ENCODE results near the gene SEMA6C. TPM values are rescaled to one million over a fixed set of nuclear protein-coding genes. Genes with fewer than 3 reads are reported as not detected.

SEMA6C gene
- total and polyA plus RNA-seq, 2 of the 8 experiments (the other 6 are each of a cell fraction or from before 2014, with no cell fraction given): 12.2 to 15.7 TPM

DNA sequence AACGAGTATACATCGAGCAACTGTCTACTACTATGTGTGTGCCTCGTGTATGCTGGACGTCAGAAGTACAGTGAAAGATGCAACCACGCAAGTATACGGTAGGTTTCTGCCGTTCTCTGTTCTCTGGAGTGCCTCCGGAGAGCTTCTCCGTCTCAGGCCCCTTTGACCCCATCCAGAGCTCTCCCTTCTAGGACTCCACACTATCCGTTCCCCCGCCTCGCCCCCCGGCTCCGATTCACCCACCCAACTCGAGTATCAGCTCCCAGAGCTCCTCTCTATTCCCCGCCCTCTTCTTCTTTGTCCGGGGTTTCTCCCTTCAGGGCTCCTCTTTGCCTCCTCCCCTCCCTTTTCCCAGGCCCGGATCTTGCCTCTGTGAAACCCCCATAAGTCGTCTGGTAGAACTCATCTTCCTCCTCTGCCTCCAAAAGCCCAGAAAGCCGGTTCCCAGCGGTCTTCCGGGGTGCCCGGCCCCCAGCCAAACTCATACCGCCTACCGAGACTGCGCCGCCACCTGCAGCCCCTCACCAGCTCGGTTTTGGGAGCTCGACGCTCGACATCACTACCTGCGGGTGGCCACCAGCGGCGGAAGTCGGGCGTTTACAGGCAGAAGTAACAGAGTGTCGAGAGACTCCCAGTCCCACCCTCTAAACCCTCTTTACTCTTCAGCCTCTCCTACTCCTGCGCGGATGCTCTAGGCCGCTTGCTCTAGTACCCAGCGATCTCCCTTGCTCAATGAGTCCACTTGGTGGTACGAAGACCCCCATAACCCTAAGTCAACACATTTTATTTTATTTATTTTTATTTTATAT, 43.4 kb upstream of the SEMA6C start, which contains the start of gene VPS72 (continued):
- TF ChIP-seq, protein P1, sequence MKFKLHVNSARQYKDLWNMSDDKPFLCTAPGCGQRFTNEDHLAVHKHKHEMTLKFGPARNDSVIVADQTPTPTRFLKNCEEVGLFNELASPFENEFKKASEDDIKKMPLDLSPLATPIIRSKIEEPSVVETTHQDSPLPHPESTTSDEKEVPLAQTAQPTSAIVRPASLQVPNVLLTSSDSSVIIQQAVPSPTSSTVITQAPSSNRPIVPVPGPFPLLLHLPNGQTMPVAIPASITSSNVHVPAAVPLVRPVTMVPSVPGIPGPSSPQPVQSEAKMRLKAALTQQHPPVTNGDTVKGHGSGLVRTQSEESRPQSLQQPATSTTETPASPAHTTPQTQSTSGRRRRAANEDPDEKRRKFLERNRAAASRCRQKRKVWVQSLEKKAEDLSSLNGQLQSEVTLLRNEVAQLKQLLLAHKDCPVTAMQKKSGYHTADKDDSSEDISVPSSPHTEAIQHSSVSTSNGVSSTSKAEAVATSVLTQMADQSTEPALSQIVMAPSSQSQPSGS (IDR thresholded peaks at IDR 0.05; ENCODE audit: low read length): peak; percentile 63; the same call in 1 of the 2 replicates
- TF ChIP-seq YY1 (IDR thresholded peaks at IDR 0.05; ENCODE audit: low read depth, low read length): peak; percentile 83
- TF ChIP-seq, protein P2, sequence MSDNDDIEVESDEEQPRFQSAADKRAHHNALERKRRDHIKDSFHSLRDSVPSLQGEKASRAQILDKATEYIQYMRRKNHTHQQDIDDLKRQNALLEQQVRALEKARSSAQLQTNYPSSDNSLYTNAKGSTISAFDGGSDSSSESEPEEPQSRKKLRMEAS (IDR thresholded peaks at IDR 0.05): peak; percentile 75
- no peak for TF ChIP-seq CEBPB (IDR thresholded peaks at IDR 0.05; ENCODE audit: low read depth, low read length)
- TF ChIP-seq TBP (IDR thresholded peaks at IDR 0.05; ENCODE audit: low read depth, low read length): peak; percentile 91
- TF ChIP-seq ASH2L (IDR thresholded peaks at IDR 0.05; ENCODE audit: low read length): peak; percentile 92
- no peak for TF ChIP-seq RFX5 (IDR thresholded peaks at IDR 0.05; ENCODE audit: borderline replicate concordance, low read depth, low read length)
- no peak for TF ChIP-seq MAFK (IDR thresholded peaks at IDR 0.05; ENCODE audit: low read depth, low read length)
- peak; percentile 82; the same call in 1 of the 2 replicates for TF ChIP-seq POLR2AphosphoS5 (IDR thresholded peaks at IDR 0.05; ENCODE audit: low read depth, low read length)
- no peak for TF ChIP-seq JUND (IDR thresholded peaks at IDR 0.05; ENCODE audit: low read length)
- peak; percentile 66 for TF ChIP-seq CREB1 (IDR thresholded peaks at IDR 0.05)
- no peak for TF ChIP-seq NRF1 (IDR thresholded peaks at IDR 0.05; ENCODE audit: low read depth, low read length)
- no peak for TF ChIP-seq CHD1 (IDR thresholded peaks at IDR 0.05; ENCODE audit: low read depth, low read length)
- peak; percentile 52 for TF ChIP-seq KDM4A (IDR thresholded peaks at IDR 0.05; ENCODE audit: low read depth, low read length, severe bottlenecking)
- peak; percentile 98 for TF ChIP-seq SRF (IDR thresholded peaks at IDR 0.05; ENCODE audit: low read depth, low read length)
- TF ChIP-seq EP300 (IDR thresholded peaks at IDR 0.05; ENCODE audit: borderline replicate concordance in 1 of 2, low read depth in 2 of 2, low read length in 2 of 2): peak in 1 of 2 experiments; percentile 72; a peak in 2 of 3 replicates
- no peak for TF ChIP-seq RAD21 (IDR thresholded peaks at IDR 0.05 in 1 of 2, conservative IDR thresholded peaks at IDR 0.05 in 1 of 2; ENCODE audit: low read depth in 2 of 2, low read length in 2 of 2)
- peak; percentile 70; the same call in 1 of the 2 replicates for TF ChIP-seq GABPA (IDR thresholded peaks at IDR 0.05; ENCODE audit: borderline replicate concordance, insufficient read depth, low read length)
- TF ChIP-seq POLR2A (IDR thresholded peaks at IDR 0.05; ENCODE audit: control extremely low read depth in 1 of 2, low read depth in 2 of 2, low read length in 2 of 2): peak; percentile 75 to 89
- TF ChIP-seq GTF2F1 (IDR thresholded peaks at IDR 0.05; ENCODE audit: borderline replicate concordance, low read depth, low read length): no peak
- TF ChIP-seq SP4 (IDR thresholded peaks at IDR 0.05; ENCODE audit: low read length): 0 out of 2 replicates have a peak, but pooled peaks have one; percentile 70
- no peak for TF ChIP-seq SAP30 (IDR thresholded peaks at IDR 0.05; ENCODE audit: insufficient read depth, insufficient replicate concordance, low read length)
- TF ChIP-seq KDM1A (IDR thresholded peaks at IDR 0.05; ENCODE audit: borderline replicate concordance, low read length): no peak
